ENCODE data around the gene URB1. TPM values are rescaled to one million over a fixed set of nuclear protein-coding genes. Genes with fewer than 3 reads are reported as not detected.
A peak's percentile ranks its signal among the peaks of the same experiment; 100 is the strongest.

Gene URB1
- total and polyA plus RNA-seq, 9 of the 15 experiments (the other 6 are each of a cell fraction or from before 2014, with no cell fraction given), result 0.97 to 53.6 (median 21.5) TPM

GRCh38 chr21:32278518-32279376 is 114.1 kb downstream of the URB1 start, which contains the start of gene MIS18A (continued):
- no peak for TF ChIP-seq ZNF609 (CRISPR knock-in tag; IDR thresholded peaks at IDR 0.05; ENCODE audit: borderline replicate concordance)
- peak; percentile 11; the same call in 1 of the 2 replicates for TF ChIP-seq ELF4 (CRISPR knock-in tag; IDR thresholded peaks at IDR 0.05)
- no peak for TF ChIP-seq ZNF785 (CRISPR knock-in tag; IDR thresholded peaks at IDR 0.05)
- peak; percentile 99 for TF ChIP-seq SAP30 (IDR thresholded peaks at IDR 0.05; ENCODE audit: borderline replicate concordance, insufficient read depth, low read depth, low read length, poor library complexity, severe bottlenecking)
- TF ChIP-seq YBX1 (IDR thresholded peaks at IDR 0.05), result no peak
- TF ChIP-seq ZNF695 (CRISPR knock-in tag; IDR thresholded peaks at IDR 0.05), result no peak
- peak; percentile 81; the same call in 1 of the 2 replicates for TF ChIP-seq ZNF232 (CRISPR knock-in tag; IDR thresholded peaks at IDR 0.05)
- no peak for TF ChIP-seq HDAC8 (tag; IDR thresholded peaks at IDR 0.05)
- TF ChIP-seq RCOR1 (IDR thresholded peaks at IDR 0.05; ENCODE audit: borderline replicate concordance in 1 of 2, low read depth in 2 of 2, low read length in 2 of 2), result no peak; a peak in 1 of 4 replicates
- no peak for TF ChIP-seq ZNF23 (CRISPR knock-in tag; IDR thresholded peaks at IDR 0.05)
- TF ChIP-seq, protein P1, sequence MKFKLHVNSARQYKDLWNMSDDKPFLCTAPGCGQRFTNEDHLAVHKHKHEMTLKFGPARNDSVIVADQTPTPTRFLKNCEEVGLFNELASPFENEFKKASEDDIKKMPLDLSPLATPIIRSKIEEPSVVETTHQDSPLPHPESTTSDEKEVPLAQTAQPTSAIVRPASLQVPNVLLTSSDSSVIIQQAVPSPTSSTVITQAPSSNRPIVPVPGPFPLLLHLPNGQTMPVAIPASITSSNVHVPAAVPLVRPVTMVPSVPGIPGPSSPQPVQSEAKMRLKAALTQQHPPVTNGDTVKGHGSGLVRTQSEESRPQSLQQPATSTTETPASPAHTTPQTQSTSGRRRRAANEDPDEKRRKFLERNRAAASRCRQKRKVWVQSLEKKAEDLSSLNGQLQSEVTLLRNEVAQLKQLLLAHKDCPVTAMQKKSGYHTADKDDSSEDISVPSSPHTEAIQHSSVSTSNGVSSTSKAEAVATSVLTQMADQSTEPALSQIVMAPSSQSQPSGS (CRISPR knock-in tag; IDR thresholded peaks at IDR 0.05), result no peak
- no peak for TF ChIP-seq GABPB2 (CRISPR knock-in tag; conservative IDR thresholded peaks at IDR 0.05)
- no peak for TF ChIP-seq SMAD1 (IDR thresholded peaks at IDR 0.05; ENCODE audit: low read depth, low read length, partially characterized antibody)
- no peak for TF ChIP-seq HSF4 (CRISPR knock-in tag; IDR thresholded peaks at IDR 0.05; ENCODE audit: borderline replicate concordance)
- TF ChIP-seq RBM34 (IDR thresholded peaks at IDR 0.05; ENCODE audit: borderline replicate concordance, insufficient read depth, low read length), result no peak
- 0 out of 2 replicates have a peak, but pooled peaks have one; percentile 17 for TF ChIP-seq LARP7 (IDR thresholded peaks at IDR 0.05)
- TF ChIP-seq, protein P2, sequence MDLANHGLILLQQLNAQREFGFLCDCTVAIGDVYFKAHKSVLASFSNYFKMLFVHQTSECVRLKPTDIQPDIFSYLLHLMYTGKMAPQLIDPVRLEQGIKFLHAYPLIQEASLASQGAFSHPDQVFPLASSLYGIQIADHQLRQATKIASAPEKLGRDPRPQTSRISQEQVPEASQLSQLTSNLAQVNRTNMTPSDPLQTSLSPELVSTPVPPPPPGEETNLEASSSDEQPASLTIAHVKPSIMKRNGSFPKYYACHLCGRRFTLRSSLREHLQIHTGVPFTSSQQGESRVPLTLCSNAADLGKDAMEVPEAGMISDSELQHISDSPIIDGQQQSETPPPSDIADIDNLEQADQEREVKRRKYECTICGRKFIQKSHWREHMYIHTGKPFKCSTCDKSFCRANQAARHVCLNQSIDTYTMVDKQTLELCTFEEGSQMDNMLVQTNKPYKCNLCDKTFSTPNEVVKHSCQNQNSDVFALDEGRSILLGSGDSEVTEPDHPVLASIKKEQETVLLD (IDR thresholded peaks at IDR 0.05), result peak; percentile 100
- no peak for TF ChIP-seq RUNX1 (IDR thresholded peaks at IDR 0.05; ENCODE audit: low read depth)
- no peak for TF ChIP-seq SPI1 (IDR thresholded peaks at IDR 0.05; ENCODE audit: borderline replicate concordance, low read depth, low read length)
